IPS DF 4.7 (cell line): ENCODE results near the gene GHDC.

Experiments used
- DNase-seq: peaks from one replicate; pipeline ENCODE4 v3.0.0-alpha.2; 2013; ENCODE audit warnings: low spot score; ENCODE audit errors: extremely low read depth

The GHDC gene

GRCh38 chr17:42183741-42184711, 10.3 kb downstream of the GHDC start:
- no peak for DNase-seq

GRCh38 chr17:42182927-42183734, 11.2 kb downstream of the GHDC start:
- no peak for DNase-seq

GRCh38 chr17:42181851-42182207, 12.5 kb downstream of the GHDC start:
- no peak for DNase-seq

GRCh38 chr17:42180922-42181850, 13.1 kb downstream of the GHDC start, which contains the start of gene KCNH4:
TSS of gene KCNH4 (minus strand) at chr17:42181142. CDS start at chr17:42180945, 197 bp downstream.
- no peak for DNase-seq

GRCh38 chr17:42180411-42180921, 13.8 kb downstream of the GHDC start:
- DNase-seq = no peak

- no peak for DNase-seq
Observed at GRCh38 chr17:42179911-42180410, 14.3 kb downstream of the GHDC start.

DNA sequence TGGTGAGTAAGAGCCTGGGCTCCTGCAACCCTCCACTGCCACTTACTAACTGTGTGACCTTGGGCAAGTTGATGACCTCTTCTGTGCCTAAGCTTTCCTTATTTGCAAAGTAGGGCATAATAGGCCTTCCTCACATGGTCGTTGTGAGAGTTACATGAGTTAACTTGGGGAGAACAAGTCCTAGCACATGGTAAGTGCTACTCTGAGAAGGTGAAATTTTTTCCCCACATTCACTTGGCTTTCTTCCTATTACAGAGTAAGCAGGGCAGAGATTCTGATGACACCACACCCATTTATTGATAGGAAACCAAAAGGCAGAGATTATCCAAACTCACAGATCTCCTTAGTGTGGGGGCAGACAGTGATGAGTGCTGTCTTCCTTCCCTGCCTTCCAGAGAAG, 15.0 kb downstream of the GHDC start:
- DNase-seq = no peak

DNA sequence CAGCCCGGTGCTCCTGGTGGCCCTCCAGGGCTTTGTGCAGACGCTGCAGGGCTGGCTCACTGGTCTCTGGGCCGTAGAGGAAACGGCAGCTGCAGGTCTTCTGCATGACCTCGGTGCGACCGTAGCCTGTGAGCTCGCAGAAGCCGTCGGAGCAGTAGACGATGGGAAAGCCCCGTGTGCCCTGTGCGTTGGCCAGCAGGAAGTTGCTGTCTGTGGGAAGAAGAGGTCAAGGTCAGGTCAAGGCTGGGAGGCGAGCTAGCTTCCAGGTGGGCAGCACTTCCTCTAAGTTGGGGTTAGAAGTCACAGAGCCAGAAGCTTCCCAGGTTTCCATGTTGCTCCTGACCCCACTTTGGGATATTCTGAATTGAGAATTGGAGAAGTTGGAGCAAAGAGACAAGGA, 15.5 kb downstream of the GHDC start:
- no peak for DNase-seq

DNA sequence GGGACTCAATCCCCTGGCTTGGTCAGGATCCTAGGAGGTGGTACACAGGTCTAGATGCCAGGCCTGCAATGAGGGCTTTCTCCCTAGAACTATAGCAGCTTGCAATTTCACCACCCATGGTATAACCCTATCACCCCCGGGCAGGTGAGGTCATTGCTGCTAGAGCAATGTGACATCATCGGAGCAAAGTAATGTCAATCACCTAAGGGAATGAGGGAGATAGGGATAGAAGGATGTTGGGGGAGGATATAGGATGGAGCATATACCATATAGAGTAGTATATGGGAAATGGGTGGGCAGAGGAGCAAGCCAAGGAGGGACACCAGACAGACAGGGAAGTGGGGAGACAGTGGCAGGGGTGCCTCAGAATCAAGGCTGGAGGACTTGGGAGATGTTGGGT, 16.6 kb downstream of the GHDC start:
- DNase-seq = no peak

DNA sequence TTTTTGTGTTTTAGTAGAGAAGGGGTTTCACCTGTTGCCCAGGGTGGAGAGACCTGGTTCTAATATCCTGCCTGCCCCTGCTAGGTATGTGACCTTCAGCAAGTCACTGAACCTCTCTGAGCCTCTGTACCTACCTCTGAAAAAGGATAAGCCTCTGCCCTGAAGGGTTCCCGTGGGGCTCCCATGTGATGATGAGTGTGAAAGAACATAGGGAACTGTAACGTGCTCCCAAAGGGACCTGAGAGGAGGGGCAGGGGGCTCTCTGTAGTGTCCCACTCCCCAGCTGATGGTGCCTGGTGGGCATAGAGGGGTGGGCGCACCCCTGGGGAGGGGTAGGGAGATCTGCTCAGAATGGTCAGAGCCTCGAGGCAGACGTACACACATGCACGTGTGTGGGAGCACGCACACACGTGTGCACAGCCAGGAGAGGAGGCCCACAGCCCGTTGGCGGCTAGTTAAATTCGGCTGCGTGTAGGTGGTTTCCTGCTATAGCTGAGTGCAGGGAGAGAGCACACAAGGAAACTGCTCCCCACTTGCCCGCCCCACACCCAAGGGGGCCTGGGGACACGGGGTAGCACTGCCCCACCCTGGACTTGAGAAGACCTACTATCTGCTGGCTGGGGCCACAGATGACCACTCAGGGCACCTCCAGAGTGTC, 20.0 kb downstream of the GHDC start:
- DNase-seq = no peak

DNA sequence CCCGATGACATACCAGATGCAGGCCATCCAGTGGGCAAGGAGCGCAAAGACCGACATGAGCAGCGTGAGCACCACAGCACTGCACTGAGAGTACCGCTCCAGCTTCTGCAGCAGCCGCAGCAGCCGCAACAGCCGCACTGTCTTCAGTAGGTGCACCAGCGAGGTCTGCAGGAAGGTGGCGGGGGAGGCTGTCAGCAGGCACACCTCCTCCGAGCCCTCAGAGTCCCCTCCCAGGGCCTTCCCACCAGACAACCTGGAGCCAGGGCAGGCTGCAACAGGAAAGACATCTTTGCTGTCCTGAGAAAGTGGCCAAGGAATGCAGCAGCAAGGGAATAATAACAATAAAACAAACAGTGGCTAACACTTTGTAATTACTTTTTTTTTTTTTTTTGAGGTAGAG, 22.5 kb downstream of the GHDC start:
- DNase-seq = no peak

DNA sequence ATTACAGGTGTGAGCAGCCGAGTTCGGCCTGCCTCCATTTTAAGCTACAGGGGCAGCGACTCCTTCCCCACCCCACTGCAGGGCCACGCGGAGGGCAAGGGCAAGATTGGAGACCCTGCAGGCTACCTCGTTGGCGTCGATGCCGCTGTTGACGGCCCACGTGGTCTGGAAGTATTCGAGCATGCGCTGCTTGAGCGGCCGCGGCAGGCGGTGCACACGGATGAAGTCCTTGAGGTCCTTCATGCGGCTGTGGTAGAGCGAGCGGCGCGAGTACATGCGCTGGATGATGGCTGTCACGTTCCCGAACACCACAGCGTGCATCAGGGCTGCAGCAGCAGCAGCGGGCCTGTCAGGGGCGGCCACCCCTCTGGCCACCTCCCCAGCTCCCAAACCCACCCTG, 24.9 kb downstream of the GHDC start:
- DNase-seq = no peak

- DNase-seq = no peak
Observed at GRCh38 chr17:42167807-42168206, 26.5 kb downstream of the GHDC start.

DNA sequence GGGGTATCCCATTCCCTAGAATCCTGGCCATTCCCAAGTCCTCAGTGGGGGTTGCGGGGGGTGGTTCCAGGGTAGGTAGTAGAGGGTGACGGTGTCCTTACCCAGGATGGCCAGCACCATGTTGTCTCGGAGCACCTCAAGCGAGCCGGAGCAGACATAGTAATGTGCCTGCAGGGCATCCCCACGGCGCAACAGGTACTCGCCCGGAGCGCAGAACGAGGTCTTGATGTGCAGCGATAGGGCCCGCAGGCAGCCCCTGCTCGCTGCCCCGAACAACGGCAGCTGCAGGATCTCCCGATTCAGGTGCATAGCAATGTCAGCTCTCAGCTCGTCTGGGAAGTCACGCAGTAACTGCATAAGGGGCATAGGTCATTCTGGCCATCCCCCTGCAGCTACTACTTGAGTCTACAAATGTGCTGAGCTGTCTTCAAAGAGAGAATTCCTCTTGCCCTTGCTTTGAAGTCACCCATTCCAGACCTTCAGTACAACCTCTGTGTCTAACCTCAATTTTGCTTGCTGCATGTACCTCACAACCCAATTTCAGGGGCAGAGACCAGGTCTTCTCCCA, 28.0 kb downstream of the GHDC start:
- DNase-seq = no peak

- no peak for DNase-seq
Observed at GRCh38 chr17:42165751-42166150, 28.5 kb downstream of the GHDC start.

DNA sequence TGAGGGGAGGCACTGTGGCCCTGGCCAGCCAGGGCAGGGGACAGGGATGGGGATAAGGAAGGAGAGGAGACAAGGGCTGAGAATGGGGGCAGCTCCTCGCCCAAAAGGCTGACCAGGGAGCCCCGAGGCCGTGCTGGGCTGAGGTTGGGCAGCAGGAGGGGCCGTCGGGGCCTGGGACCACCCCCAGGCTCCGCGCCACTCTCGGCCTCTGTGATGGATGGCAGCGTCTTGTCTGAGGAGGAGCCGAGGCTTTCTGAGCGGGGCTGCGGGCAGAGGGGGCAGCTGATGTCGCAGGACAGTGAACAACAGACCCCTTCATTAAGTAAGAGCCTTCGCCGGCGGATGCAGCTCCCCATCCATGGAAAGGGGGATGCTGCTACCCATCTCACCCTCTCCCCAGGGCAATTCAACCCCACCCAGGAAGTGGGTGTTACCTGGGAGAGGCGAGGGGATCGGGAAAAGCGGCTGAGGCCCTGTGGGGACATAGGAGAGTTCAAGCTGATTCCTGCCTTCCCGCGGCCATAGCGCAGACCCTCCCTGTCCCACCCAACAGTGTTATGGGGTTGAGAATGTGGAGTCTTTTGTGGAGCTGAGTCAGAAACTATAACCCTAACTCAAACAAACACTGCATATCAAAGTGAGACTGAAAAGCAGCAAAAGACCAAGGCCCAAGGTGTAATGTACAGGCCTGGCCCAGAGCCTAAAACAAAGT, 30.4 kb downstream of the GHDC start:
- DNase-seq = no peak

GRCh38 chr17:42163113-42163512, 31.2 kb downstream of the GHDC start:
- DNase-seq = no peak

DNA sequence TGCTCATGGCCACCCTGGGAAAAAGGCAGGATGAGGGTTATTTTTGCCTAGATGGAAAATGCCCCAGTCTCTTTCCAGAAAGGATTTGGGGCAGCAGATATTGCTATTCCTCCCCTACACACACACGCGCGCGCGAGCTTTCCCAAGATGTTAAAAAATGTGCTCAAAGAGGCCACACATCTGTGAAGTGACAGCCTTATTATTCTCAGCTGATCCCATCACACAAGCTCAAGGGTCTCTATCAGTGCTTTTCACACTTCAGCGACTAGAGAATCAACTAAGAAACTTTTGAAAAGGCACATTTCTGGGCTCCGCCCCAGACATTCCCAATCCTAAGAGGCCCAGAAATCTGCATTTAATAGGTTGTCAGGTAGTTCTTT, 33.8 kb downstream of the GHDC start:
- no peak for DNase-seq

DNA sequence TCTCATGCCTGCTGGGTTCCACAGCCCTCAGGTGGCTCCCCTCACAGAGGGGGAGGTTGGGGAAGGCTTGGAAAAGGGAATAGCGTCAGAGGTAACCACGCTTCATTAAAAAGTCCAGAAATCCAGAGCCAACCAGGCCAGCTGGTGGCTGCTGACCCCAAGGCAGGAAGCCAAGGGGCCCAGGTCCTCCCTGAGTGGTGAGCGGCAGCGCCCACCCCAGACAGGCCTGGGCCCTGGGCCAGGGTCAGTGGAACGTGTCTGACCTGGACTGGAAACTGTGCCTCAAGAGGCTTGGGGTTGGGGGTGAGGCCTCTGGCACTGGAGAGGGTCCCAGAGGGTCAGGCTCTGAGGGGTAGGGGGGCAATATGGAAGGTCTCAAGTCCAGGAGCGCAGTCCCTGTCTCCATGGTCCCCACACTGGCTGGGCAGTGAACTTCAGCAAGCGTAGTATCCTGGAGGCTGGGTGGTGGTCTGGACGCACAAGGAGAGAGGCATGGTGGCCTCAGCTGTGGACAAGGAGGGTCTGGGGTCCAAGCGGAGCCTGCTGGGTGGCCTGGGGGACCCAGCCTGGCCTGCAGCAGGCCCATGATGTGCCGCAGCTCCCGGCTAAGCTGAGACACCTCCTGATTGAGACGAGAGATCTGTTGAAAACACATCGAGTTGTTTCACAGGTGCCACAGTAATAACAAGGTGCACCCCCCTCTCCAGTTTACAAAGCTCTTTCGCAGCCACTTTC, 34.3 kb downstream of the GHDC start:
- DNase-seq = no peak
